ENCODE data around the gene NINJ1. TPM values are rescaled to one million over a fixed set of nuclear protein-coding genes. Genes with fewer than 3 reads are reported as not detected.
"Not testable (repeated sequence)": the region's sequence is repeated elsewhere in the genome, so short reads cannot be mapped to it uniquely, and the experiment has no call there.

Gene NINJ1
- total RNA-seq, 1 donor from 2014 or later: 46.4 TPM

- peak; percentile 82 for DNase-seq (ENCODE audit: low spot score)
- intact Hi-C loops (cut with DNase I): no loop called here
These were observed 21.8 kb downstream of the NINJ1 start for GRCh38 chr9:93112116-93112863.

- intact Hi-C loops (cut with DNase I): no loop called here
- peak; percentile 87 for DNase-seq (ENCODE audit: low spot score)
These were observed 22.5 kb downstream of the NINJ1 start for GRCh38 chr9:93111371-93112115.

GRCh38 chr9:93111001-93111370 is 23.1 kb downstream of the NINJ1 start:
- intact Hi-C loops (cut with DNase I): no loop called here
- no peak for DNase-seq (ENCODE audit: low spot score)

GRCh38 chr9:93110311-93110855 is 23.7 kb downstream of the NINJ1 start:
- DNase-seq (ENCODE audit: low spot score): peak; percentile 68
- intact Hi-C loops (cut with DNase I): no loop called here

- intact Hi-C loops (cut with DNase I): loop anchor here (5.0 kb wide), 2 partner anchors 34 to 194 kb away; no protein-coding TSS in a partner anchor
- peak; percentile 63 for DNase-seq (ENCODE audit: low spot score)
These were observed 25.6 kb downstream of the NINJ1 start for GRCh38 chr9:93108291-93109041.

- no peak for DNase-seq (ENCODE audit: low spot score)
- intact Hi-C loops (cut with DNase I): loop anchor here (5.0 kb wide), 2 partner anchors 35 to 195 kb away; no protein-coding TSS in a partner anchor
These were observed 26.3 kb downstream of the NINJ1 start for GRCh38 chr9:93107825-93108161.

DNA sequence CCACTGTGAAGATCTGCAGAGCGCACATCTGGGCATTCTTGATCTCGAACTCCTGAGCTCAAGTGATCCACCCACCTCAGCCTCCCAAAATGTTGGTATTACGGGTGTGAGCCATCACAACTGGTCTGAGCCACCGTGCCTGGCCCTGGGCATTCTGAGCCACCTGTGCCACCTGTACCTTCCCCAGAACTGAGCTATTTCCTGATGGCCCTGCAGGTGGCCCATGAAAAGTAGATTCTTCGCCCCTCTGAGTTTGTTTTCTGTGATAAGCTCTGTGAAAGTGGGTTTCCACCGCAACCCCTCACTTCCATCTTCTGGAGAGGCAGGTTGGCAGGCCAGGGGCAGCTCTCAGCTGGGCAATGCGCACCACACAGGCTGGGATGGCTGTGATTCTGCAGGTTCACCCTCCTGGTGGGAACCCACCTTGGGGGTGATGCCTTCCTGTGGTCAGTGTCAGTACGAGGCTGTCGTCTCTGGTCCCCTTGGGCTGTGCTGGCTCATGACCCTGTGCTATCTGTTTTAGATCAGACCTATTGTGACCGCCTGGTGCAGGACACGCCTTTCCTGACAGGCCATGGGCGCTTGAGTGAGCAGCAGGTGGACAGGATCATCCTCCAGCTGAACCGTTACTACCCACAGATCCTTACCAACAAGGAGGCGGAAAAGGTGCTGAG is 26.8 kb downstream of the NINJ1 start:
- peak; percentile 66 for DNase-seq (ENCODE audit: low spot score)

DNA sequence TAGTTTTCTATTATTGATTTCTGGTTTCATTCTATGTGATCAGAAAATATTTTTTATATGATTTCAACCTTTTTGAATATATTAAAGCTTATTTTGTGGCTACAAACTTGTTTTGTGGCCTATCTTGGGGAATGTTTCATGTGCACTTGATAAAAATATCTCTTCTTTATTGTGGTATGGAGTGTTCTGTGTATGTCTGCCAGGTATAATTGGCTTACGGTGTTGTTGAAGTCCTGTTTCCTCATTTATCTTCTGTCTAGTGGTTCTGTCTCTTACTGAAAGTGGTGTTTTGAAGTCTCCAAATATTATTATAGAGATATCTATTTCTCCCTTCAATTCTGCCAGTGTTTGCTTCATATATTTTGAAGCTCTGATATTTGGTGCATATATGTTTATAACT is 28.4 kb downstream of the NINJ1 start:
- intact Hi-C loops (cut with DNase I): loop anchor here (5.0 kb wide), 2 partner anchors 37 to 197 kb away; no protein-coding TSS in a partner anchor
- no peak for DNase-seq (ENCODE audit: low spot score)

More for the DNA sequence above, 26.8 kb downstream of the NINJ1 start:
- intact Hi-C loops (cut with DNase I): loop anchor here (5.0 kb wide), 2 partner anchors 35 to 195 kb away; no protein-coding TSS in a partner anchor

DNA sequence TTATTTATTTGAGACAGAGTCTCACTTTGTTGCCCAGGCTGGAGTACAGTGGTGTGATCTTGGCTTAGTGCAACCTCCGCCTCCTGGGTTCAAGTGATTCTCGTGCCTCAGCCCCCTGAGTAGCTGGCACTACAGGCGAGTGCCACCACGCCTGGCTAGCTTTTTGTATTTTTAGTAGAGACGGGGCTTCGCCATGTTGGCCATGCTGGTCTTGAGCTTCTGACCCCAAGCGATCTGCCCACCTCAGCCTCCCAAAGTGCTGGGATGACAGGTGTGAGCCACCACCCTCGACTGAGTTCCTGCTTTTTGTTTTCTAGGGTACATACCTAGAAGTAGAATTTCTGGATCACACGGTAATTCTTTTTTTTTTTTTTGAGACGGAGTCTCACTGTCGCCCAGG is 33.0 kb downstream of the NINJ1 start:
- intact Hi-C loops (cut with DNase I): not testable (repeated sequence)
- peak; percentile 29 for DNase-seq (ENCODE audit: low spot score)

GRCh38 chr9:93100276-93100636 is 33.8 kb downstream of the NINJ1 start:
- intact Hi-C loops (cut with DNase I): no loop called here
- peak; percentile 54 for DNase-seq (ENCODE audit: low spot score)

DNA sequence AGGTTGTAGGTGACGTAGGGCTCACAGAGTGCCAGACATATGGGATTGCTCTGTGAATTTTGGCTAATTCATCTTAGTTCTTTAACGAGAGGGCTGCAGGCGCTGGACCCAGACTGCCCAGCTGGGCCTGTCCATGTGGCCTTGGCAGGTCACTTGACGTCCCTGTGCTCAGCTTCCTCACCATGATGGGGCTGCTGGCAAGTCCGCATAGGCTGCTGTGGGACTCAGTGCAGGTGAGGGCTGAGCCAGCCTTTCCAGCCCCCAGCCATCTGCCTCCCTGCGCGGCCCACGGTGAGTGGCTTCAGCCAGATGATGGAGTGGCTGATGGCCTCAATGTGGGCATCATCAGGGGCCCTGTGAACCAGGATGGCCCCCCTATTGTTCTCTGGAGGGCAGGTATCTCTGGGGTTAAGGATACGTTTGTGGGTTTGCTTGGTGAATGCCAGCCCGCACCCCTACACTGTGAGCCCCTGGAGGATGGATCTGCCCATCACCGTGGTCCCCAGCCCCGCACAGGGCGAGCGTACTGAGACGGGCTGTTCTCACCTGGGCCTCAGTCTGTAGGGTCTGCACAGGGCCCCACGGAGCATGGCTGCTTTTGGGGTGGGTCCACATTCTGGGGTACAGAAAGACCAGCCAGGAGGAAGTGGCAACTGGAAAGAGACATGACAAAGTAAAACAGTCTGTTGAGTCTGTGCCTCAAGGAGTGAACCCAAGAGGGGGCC is 34.3 kb downstream of the NINJ1 start:
- peak; percentile 69 for DNase-seq (ENCODE audit: low spot score)
- intact Hi-C loops (cut with DNase I): loop anchor here (5.0 to 10.0 kb wide), 2 partner anchors 33 to 475 kb away; partner anchors contain the start of genes NINJ1 and PHF2

GRCh38 chr9:93098236-93098946 is 35.7 kb downstream of the NINJ1 start:
- intact Hi-C loops (cut with DNase I): loop anchor here (5.0 to 10.0 kb wide), 2 partner anchors 34 to 476 kb away; partner anchors contain the start of genes NINJ1 and PHF2
- DNase-seq (ENCODE audit: low spot score): peak; percentile 95

DNA sequence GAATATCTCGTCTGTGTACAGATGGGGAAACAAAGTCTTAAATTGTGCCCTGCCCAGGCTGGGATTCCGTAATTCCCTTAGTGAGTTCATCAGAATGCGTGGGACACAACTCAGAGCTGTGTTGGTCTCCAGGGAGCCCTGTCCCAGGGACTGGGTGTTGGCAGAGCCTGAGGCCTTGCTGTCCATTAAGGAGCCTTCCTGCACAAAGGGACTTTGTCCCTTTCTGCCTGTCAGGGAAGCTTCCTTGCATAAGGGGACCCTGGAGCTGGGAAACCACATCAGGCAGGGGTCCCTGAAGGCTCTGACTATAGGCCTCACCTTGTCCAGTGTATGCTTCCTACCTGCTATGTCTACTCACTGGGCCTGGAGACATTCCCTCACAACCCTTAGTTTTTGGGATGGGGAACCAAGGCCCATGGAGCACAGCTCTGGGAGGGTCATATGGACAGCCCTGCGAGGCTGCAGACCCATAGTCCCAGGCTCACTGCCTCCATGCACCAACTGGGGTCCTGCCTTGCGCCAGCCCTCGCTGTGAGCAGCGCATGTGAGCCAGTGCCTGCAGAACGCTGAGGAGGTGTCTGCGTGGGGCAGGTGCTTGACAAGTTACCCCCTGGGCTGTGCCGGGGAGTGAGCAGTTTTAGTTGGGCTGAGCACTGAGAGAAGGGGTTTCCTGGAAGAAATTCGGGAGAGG is 36.4 kb downstream of the NINJ1 start:
- intact Hi-C loops (cut with DNase I): loop anchor here (5.0 to 10.0 kb wide), 2 partner anchors 35 to 477 kb away; partner anchors contain the start of genes NINJ1 and PHF2
- peak; percentile 76 for DNase-seq (ENCODE audit: low spot score)

GRCh38 chr9:93096811-93097382 is 37.2 kb downstream of the NINJ1 start:
- intact Hi-C loops (cut with DNase I): loop anchor here (5.0 to 10.0 kb wide), 2 partner anchors 35 to 478 kb away; partner anchors contain the start of genes NINJ1 and PHF2
- DNase-seq (ENCODE audit: low spot score): peak; percentile 76

GRCh38 chr9:93096131-93096802 is 37.8 kb downstream of the NINJ1 start, which contains the start of gene CARD19:
Gene CARD19 (plus strand): TSS chr9:93096217. CDS start chr9:93096346, 129 bp downstream.
- intact Hi-C loops (cut with DNase I): loop anchor here (5.0 to 10.0 kb wide), 2 partner anchors 36 to 479 kb away; partner anchors contain the start of genes NINJ1 and PHF2
- peak; percentile 85 for DNase-seq (ENCODE audit: low spot score)
